RWPE2 (cell line): Measurements from ENCODE around the gene FYB1.

ENCODE experiments used
- ATAC-seq: fragments of 200-7000 bp; cut with Tn5 transposase; 3 replicates; pipeline ENCODE4 v1.9.1; 2021; ENCODE audit warnings: low read depth
- DNase-seq: peaks from one replicate; pipeline ENCODE4 v3.0.0-alpha.2; 2020; ENCODE audit warnings: low spot score
- H3K27ac ChIP-seq: fragments of 450-650 bp; 2 replicates; pipeline ENCODE4 v1.5.1; 2017; ENCODE audit warnings: mild to moderate bottlenecking; ENCODE audit not compliant: poor library complexity, severe bottlenecking
- H3K27me3 ChIP-seq: fragments of 250-450 bp; sonication (Bioruptor Pico); 2 replicates; pipeline ENCODE4 v1.5.1; 2021; ENCODE audit warnings: mild to moderate bottlenecking, moderate library complexity; ENCODE audit not compliant: insufficient read depth, poor library complexity, severe bottlenecking
- H3K36me3 ChIP-seq: fragments of 250-450 bp; sonication (Bioruptor Pico); 2 replicates; pipeline ENCODE4 v1.5.1; 2020; ENCODE audit warnings: low read depth, mild to moderate bottlenecking, moderate library complexity
- H3K4me1 ChIP-seq: fragments of 250-450 bp; sonication (Bioruptor Pico); 2 replicates; pipeline ENCODE4 v1.5.1; 2021; ENCODE audit warnings: mild to moderate bottlenecking, moderate library complexity; ENCODE audit not compliant: insufficient read depth, poor library complexity, severe bottlenecking
- H3K4me3 ChIP-seq: fragments of 250-450 bp; sonication (Bioruptor Pico); 2 replicates; pipeline ENCODE4 v1.5.1; 2021; ENCODE audit warnings: mild to moderate bottlenecking, moderate library complexity; ENCODE audit not compliant: severe bottlenecking
- H3K9me3 ChIP-seq: fragments of 250-450 bp; sonication (Bioruptor Pico); 2 replicates; pipeline ENCODE4 v1.5.1; 2021; ENCODE audit warnings: mild to moderate bottlenecking, moderate library complexity; ENCODE audit not compliant: severe bottlenecking
- CTCF ChIP-seq: fragments of 450-650 bp; IDR thresholded peaks from one replicate; pipeline ENCODE4 v1.5.1; 2017; ENCODE audit warnings: mild to moderate bottlenecking, moderate library complexity; ENCODE audit not compliant: poor library complexity, severe bottlenecking

Gene FYB1

GRCh38 chr5:39198127-39198526 is 21.2 kb downstream of the FYB1 start:
- peak; percentile 50 for ATAC-seq
- H3K4me3 ChIP-seq, result no peak overlapping the region
- DNase-seq, result no peak
- no peaks in the 10 kb centered on the region for H3K9me3 ChIP-seq
- H3K27me3 ChIP-seq, result no peaks in the 10 kb centered on the region
- TF ChIP-seq CTCF, result no peak
- no peaks in the 10 kb centered on the region for H3K36me3 ChIP-seq
- peak overlapping the region; percentile 65 for H3K27ac ChIP-seq
- H3K4me1 ChIP-seq, result peaks cover 47% of the 10 kb centered on the region

- no peak overlapping the region for H3K4me3 ChIP-seq
- peaks cover 47% of the 10 kb centered on the region for H3K4me1 ChIP-seq
- ATAC-seq (no peak), DNase-seq (no peak)
- no peak for TF ChIP-seq CTCF
- H3K9me3 ChIP-seq, result no peaks in the 10 kb centered on the region
- no peaks in the 10 kb centered on the region for H3K27me3 ChIP-seq
- no peaks in the 10 kb centered on the region for H3K36me3 ChIP-seq
- peak overlapping the region; percentile 65 for H3K27ac ChIP-seq
These were observed 21.8 kb downstream of the FYB1 start for GRCh38 chr5:39197556-39197955.

- ATAC-seq (no peak), DNase-seq (no peak)
- Histone ChIP-seq H3K4me3 (no peak overlapping the region), H3K27ac (peak overlapping the region; percentile 65), H3K9me3 (no peaks in the 10 kb centered on the region), H3K27me3 (no peaks in the 10 kb centered on the region), H3K4me1 (peaks cover 51% of the 10 kb centered on the region), H3K36me3 (no peaks in the 10 kb centered on the region)
- no peak for TF ChIP-seq CTCF
These were observed 24.1 kb downstream of the FYB1 start for GRCh38 chr5:39195198-39195826.

GRCh38 chr5:39194466-39195136 is 24.8 kb downstream of the FYB1 start:
- ATAC-seq (peak; percentile 95), DNase-seq (peak; percentile 89)
- Histone ChIP-seq H3K36me3 (no peaks in the 10 kb centered on the region), H3K4me3 (no peak overlapping the region), H3K27ac (peak overlapping the region; percentile 65), H3K27me3 (no peaks in the 10 kb centered on the region), H3K9me3 (no peaks in the 10 kb centered on the region), H3K4me1 (peaks cover 51% of the 10 kb centered on the region)
- no peak for TF ChIP-seq CTCF
